Activated CD8-positive, alpha-beta memory T cell treated with anti-CD3 and anti-CD28 coated beads for 1 hour (primary cell): ENCODE results near the gene CACNA1F.

Source experiments
- DNase-seq, 2 donors: peaks; one replicate each; pipeline ENCODE4 v3.0.0-alpha.2; 2020; ENCODE audit warnings: low read depth in 1 of 2; ENCODE audit errors: extremely low read depth in 1 of 2

The CACNA1F gene

GRCh38 chrX:49257846-49258748 is 25.0 kb upstream of the CACNA1F start:
- no peak for DNase-seq

- no peak for DNase-seq
These were observed 24.1 kb upstream of the CACNA1F start for GRCh38 chrX:49257074-49257790.

GRCh38 chrX:49256268-49256995 is 23.3 kb upstream of the CACNA1F start:
- DNase-seq, result no peak

GRCh38 chrX:49254639-49255038 is 21.5 kb upstream of the CACNA1F start:
- DNase-seq, result no peak

- DNase-seq, result no peak
These were observed 18.2 kb upstream of the CACNA1F start for GRCh38 chrX:49251325-49251724.

GRCh38 chrX:49250578-49250977 is 17.4 kb upstream of the CACNA1F start:
- DNase-seq, result no peak

GRCh38 chrX:49250066-49250465 is 16.9 kb upstream of the CACNA1F start:
- DNase-seq, result no peak

- DNase-seq, result no peak
These were observed 16.5 kb upstream of the CACNA1F start for GRCh38 chrX:49249616-49250015.

GRCh38 chrX:49249071-49249470 is 15.9 kb upstream of the CACNA1F start:
- DNase-seq, result no peak

GRCh38 chrX:49247916-49248811 is 15.0 kb upstream of the CACNA1F start:
- DNase-seq, result no peak

GRCh38 chrX:49247346-49247745 is 14.2 kb upstream of the CACNA1F start:
- DNase-seq, result no peak

- no peak for DNase-seq
These were observed 13.4 kb upstream of the CACNA1F start for GRCh38 chrX:49246541-49246940.

GRCh38 chrX:49244207-49244606 is 11.1 kb upstream of the CACNA1F start:
- no peak for DNase-seq

- no peak for DNase-seq
These were observed 10.0 kb upstream of the CACNA1F start for GRCh38 chrX:49243166-49243565.

- DNase-seq, result no peak
These were observed 9.5 kb upstream of the CACNA1F start for GRCh38 chrX:49242545-49243066.

GRCh38 chrX:49238735-49239134 is 5.6 kb upstream of the CACNA1F start:
- DNase-seq, result no peak

GRCh38 chrX:49237060-49237459 is 3.9 kb upstream of the CACNA1F start:
- DNase-seq, result no peak

- no peak for DNase-seq
These were observed 881 bp upstream of the CACNA1F start for GRCh38 chrX:49233887-49234555.

- DNase-seq, result no peak
These were observed 615 bp downstream of the CACNA1F start for GRCh38 chrX:49232525-49232924.
